ENCODE measurements around the gene STN1. TPM values are rescaled to one million over a fixed set of nuclear protein-coding genes. Genes with fewer than 3 reads are reported as not detected.
A peak's percentile ranks its signal among the peaks of the same experiment; 100 is the strongest.

The STN1 gene
- total and polyA plus RNA-seq, 5 experiments from 2014 or later = 41.8 to 103 (median 89.3) TPM

DNA sequence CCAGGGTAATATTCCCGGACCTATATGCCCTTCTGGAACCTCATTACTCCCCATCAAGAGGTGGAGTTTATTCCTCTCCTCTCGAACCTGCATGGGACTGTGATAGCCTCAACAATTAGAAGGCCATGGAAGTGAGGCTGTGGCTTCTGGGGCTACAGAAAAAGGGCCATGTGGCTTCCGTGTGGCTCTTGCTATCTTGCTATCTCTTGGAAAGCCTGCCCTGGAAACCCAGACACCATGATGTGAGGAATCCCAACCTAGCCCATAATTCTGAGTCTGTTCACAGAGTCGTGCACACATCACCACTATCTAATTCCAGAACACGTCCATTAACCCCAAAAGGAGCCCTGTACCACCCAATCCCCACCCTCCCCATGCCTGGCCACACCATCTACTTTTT, 41.8 kb downstream of the STN1 start:
- POLR2A ChIA-PET = no interaction called here
- ATAC-seq (no peak), DNase-seq (no peak)
- H3K27ac Mint-ChIP-seq = peak overlapping the region in 2 of 10 donors; percentile 20 to 50
- no peaks in the 10 kb centered on the region for H3K9me3 Mint-ChIP-seq
- peaks cover 0 to 83% (median 23%) of the 10 kb centered on the region in 3 donors for H3K36me3 Mint-ChIP-seq
- no peaks in the 10 kb centered on the region for H3K27me3 Mint-ChIP-seq
- no peak overlapping the region for H3K4me3 Mint-ChIP-seq
- H3K4me1 Mint-ChIP-seq = peaks cover 0 to 15% (median 9%) of the 10 kb centered on the region in 4 donors

DNA sequence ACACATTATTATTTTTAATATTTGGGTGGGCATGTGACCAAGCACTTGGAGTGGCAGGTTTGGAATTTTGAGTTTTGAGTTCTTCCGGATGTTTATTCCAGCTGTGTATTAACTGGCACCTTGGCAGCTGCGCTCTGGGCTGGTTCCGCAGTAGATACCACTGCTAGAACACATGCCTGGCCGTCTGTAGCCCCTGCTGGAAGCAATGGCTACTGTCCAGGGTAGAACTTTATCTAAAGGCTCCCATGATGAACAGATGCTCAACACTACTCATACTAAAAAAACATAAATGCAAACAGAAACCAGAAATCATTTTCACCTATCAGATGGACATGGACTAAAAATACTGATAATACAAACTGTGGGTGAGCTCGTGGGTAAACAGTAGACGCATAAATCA, 43.3 kb downstream of the STN1 start:
- Mint-ChIP-seq H3K9me3 (no peaks in the 10 kb centered on the region), H3K4me1 (peaks cover 0 to 12% (median 8%) of the 10 kb centered on the region in 4 donors), H3K27ac (peak overlapping the region in 2 of 10 donors; percentile 24 to 36), H3K27me3 (no peaks in the 10 kb centered on the region), H3K4me3 (no peak overlapping the region), H3K36me3 (peaks cover 0 to 74% (median 14%) of the 10 kb centered on the region in 3 donors)
- ATAC-seq (no peak), DNase-seq (no peak)
- POLR2A ChIA-PET = no interaction called here

DNA sequence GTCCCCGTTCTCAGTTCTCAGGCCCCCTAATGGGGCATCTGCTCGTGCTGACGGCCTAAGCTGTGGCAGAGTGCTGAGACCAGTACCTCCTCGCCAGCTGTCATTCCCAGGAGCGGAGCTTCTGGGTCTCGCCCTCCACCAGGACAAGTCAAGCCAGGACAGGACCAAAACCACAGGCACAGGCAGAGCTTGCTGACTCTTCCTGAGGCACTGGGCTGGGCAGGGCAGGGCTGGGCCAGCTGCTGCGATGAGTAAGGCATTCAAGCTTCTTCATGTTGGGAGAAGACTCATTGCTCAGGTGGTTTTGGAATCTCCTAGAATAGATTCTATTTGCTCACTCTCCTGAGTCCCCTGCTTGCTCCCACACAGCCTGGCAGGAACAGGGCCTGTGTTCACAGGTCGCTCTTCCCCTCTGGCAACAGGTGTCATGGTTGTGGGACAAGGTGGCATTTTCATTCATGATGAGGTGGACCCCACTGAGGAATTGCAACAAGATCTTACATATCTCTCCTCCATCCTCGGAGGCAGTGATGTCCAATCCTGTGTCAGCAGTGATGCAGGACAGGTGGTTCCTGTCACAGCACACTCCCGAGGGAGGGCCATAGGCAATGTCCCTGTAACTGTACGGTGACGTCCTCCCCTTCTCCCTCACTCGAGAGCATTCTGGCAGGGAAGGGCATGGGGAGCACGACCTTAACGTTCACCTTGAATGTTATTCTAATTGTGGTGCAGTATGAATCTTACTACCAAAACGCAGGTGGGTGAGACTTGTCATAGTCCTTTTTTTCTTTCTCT, 45.6 kb downstream of the STN1 start:
- POLR2A ChIA-PET = no interaction called here
- peaks cover 0 to 2% (median 0%) of the 10 kb centered on the region in 9 donors for H3K9me3 Mint-ChIP-seq

DNA sequence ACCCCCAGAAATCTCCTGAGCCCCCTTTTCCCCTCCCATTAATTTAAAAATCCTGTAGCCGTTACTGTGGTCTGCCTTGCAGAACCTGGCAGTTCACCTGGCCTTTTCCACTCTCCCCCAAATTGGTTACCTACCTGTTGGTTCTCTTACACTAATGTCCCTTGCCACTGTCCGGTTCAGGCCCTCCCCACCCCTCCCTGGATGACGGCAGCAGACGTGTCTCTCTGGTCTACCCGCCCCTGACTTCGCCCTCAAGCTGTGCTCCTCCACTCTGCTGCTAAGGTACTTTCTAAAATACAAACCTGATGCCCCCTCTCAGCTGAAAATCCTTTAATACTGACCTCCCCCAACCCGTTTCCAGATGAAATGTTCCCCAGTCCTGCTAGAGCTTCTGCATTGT, 47.0 kb downstream of the STN1 start:
- Mint-ChIP-seq H3K9me3 (peaks cover 0 to 3% (median 0%) of the 10 kb centered on the region in 9 donors), H3K27ac (peak overlapping the region in 4 of 10 donors; percentile 43 to 89 (median 80)), H3K36me3 (peaks cover 0 to 42% (median 4%) of the 10 kb centered on the region in 3 donors), H3K27me3 (no peaks in the 10 kb centered on the region), H3K4me1 (peaks cover 0 to 3% (median under 1%) of the 10 kb centered on the region in 4 donors), H3K4me3 (no peak overlapping the region)
- DNase-seq (no peak), ATAC-seq (no peak)
- POLR2A ChIA-PET = interaction anchor here (0.6 kb wide), 1 partner anchor 45 kb away, joined by 3 read pairs; no protein-coding TSS in a partner anchor

More for the DNA sequence above, 45.6 kb downstream of the STN1 start:
- H3K36me3 Mint-ChIP-seq = peaks cover 0 to 51% (median 2%) of the 10 kb centered on the region in 3 donors
- ATAC-seq (no peak), DNase-seq (no peak)
- peaks cover 0 to 3% (median under 1%) of the 10 kb centered on the region in 4 donors for H3K4me1 Mint-ChIP-seq
- peak overlapping the region in 4 of 10 donors; percentile 14 to 63 (median 44) for H3K27ac Mint-ChIP-seq
- no peak overlapping the region for H3K4me3 Mint-ChIP-seq
- H3K27me3 Mint-ChIP-seq = no peaks in the 10 kb centered on the region

DNA sequence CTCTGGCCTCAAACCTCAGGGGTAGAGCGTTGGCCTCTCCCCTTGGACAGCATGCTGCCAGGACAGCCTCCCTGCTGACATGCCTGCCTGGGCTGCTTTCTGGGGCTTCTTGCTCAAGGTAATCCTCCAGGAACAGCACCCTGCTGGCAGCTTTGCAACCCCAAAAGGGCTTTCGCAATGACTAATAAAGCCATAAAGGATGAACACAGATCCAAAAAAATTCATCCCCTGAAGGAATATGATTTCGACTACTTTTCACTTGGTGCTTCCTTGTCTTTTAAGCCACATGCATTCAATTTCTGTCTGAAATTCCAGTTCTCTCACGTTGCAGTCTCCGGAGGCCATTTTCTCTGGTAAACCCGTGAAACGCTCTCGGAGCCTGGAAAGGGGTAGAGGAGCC, 47.5 kb downstream of the STN1 start:
- ATAC-seq (no peak), DNase-seq (no peak)
- no peaks in the 10 kb centered on the region for H3K27me3 Mint-ChIP-seq
- H3K27ac Mint-ChIP-seq = peak overlapping the region in 2 of 10 donors; percentile 43 to 47
- peaks cover 0 to 5% (median under 1%) of the 10 kb centered on the region in 9 donors for H3K9me3 Mint-ChIP-seq
- peaks cover 0 to 3% (median under 1%) of the 10 kb centered on the region in 4 donors for H3K4me1 Mint-ChIP-seq
- no peak overlapping the region for H3K4me3 Mint-ChIP-seq
- POLR2A ChIA-PET = no interaction called here
- peaks cover 1 to 37% (median 8%) of the 10 kb centered on the region in 3 donors for H3K36me3 Mint-ChIP-seq

DNA sequence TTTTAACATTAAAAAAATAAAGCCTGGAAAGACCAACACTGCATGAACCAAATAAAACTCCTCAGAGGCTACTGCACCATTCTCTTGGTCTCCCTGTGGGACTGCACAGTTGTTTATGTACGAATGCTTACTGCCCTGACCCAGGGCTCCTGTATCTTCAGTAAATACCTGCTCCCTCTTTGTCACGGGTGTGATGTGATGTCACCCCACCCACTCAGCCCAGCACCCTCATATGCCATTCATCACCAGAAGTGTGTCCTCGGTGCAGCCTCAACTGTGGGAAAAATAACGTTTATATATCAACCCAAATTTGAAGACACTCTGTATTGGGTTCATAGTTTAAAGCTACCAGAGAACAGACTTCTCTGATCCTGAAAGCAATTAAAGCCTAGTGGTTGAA, 48.6 kb downstream of the STN1 start:
- Mint-ChIP-seq H3K9me3 (peaks cover 0 to 16% (median 10%) of the 10 kb centered on the region in 9 donors), H3K4me3 (no peak overlapping the region), H3K27me3 (no peaks in the 10 kb centered on the region), H3K36me3 (peaks cover 13 to 33% (median 15%) of the 10 kb centered on the region in 3 donors), H3K27ac (peak overlapping the region in 6 of 10 donors; percentile 3 to 32 (median 12)), H3K4me1 (peaks cover 0 to 2% (median under 1%) of the 10 kb centered on the region in 4 donors)
- no peak for DNase-seq
- POLR2A ChIA-PET = no interaction called here
- ATAC-seq = no peak

DNA sequence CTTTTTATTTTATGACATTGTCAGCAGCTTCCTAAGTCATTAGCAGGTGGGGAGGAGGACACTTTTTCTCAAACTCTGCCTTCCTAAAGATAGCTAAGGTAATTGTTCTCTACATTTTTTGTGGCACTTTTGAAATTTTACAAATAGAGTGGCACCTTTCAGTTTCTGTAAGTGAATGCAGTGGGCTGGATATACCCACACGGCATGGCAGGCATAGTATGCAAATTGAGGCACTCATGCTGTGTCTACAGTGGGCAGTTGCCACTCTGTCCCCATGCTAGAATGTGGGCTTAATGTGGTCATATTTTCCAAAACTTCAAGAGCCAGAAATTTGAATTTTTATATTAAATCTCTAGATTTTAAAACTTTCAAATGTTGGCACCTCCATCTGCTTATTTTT, 49.8 kb downstream of the STN1 start:
- Mint-ChIP-seq H3K27ac (no peak overlapping the region), H3K9me3 (peaks cover 0 to 23% (median 15%) of the 10 kb centered on the region in 9 donors), H3K4me3 (no peak overlapping the region), H3K36me3 (peaks cover 21 to 31% (median 22%) of the 10 kb centered on the region in 3 donors), H3K4me1 (peaks cover 0 to 2% (median under 1%) of the 10 kb centered on the region in 4 donors), H3K27me3 (no peaks in the 10 kb centered on the region)
- ATAC-seq = no peak
- no peak for DNase-seq
- POLR2A ChIA-PET = interaction anchor here (0.9 kb wide), 1 partner anchor 105 kb away, joined by 4 read pairs; no protein-coding TSS in a partner anchor

DNA sequence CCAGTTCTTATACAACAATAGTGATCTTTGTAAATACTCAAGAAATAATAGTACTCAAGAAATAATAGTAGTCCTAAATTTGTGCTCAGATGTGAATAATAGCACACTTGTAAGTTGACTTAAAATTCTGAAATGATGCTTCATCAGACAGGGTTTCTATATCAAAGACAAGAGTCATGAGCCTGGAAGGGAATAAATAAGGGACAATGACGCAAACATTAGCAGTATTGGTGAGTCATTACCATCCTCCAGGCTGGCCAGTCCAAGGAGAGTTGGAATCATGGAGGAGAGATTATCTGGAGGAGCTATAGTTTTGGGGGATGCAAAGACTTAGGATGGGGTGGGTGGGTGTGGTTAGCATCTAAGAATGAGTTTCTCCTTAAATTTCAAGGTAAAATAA, 56.5 kb downstream of the STN1 start:
- H3K4me3 Mint-ChIP-seq = no peak overlapping the region
- DNase-seq (no peak), ATAC-seq (no peak)
- peaks cover 0 to 23% (median 15%) of the 10 kb centered on the region in 9 donors for H3K9me3 Mint-ChIP-seq
- H3K4me1 Mint-ChIP-seq = peaks cover 0 to 3% (median 1%) of the 10 kb centered on the region in 4 donors
- H3K27ac Mint-ChIP-seq = no peak overlapping the region
- POLR2A ChIA-PET = no interaction called here
- H3K36me3 Mint-ChIP-seq = peaks cover 19 to 25% (median 22%) of the 10 kb centered on the region in 3 donors
- H3K27me3 Mint-ChIP-seq = peaks cover 4 to 10% (median 6%) of the 10 kb centered on the region in 5 donors

DNA sequence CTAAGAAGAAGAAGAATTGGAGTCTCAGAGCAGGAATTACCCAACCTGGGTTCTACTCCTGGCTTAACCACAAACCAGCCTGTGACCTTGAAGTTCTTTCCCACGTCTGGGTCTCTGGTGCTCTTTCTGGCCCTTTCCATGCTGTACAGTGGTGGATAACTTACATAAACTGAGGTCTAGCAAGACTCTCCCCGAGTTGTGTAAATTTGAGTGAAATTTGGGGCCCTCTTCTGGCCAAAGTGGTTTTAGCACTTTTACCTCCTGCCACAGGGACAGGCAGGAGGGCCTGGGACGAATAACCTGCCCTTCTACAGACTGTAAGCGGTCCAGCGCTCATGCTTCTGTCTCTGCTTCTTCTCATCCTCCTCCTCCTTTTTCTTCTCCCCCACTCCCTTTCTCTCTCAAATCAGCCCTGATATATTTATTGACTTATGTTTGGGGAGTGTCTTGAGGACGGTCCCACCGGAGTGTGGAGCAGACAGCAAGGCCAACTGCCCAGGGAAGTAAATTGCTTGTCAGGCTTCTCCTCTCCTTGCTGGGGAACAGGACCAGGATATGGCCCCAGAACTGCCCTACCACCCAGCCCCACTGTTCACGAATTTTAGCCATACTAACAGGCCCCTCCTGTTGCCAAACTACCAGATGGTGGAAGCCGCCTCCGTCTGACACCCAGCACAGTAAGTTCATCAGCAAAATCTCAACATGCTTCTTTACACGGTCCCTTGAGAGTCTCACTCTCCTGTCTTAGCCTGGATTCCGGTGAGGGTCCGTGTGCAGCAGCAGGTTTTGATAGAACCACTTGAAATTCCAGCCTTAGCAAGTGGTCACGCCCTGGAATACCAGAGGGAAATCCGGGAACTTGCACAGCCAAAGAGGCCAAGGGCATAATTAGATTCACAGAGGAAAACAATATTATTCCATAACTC, 58.6 kb downstream of the STN1 start:
- H3K9me3 Mint-ChIP-seq = peaks cover 0 to 8% (median 4%) of the 10 kb centered on the region in 9 donors
- peaks cover 7 to 15% (median 14%) of the 10 kb centered on the region in 3 donors for H3K36me3 Mint-ChIP-seq
- ATAC-seq (peak; percentile 58 to 59), DNase-seq (peak; percentile 13 to 69 (median 50))
- POLR2A ChIA-PET = interaction anchor here (1.6 kb wide), 1 partner anchor 146 kb away, joined by 3 read pairs; no protein-coding TSS in a partner anchor
- peak overlapping the region in 1 of 10 donors; percentile 13 for H3K27ac Mint-ChIP-seq
- H3K27me3 Mint-ChIP-seq = peaks cover 9 to 20% (median 18%) of the 10 kb centered on the region in 5 donors
- peaks cover 4 to 15% (median 11%) of the 10 kb centered on the region in 4 donors for H3K4me1 Mint-ChIP-seq
- no peak overlapping the region for H3K4me3 Mint-ChIP-seq

DNA sequence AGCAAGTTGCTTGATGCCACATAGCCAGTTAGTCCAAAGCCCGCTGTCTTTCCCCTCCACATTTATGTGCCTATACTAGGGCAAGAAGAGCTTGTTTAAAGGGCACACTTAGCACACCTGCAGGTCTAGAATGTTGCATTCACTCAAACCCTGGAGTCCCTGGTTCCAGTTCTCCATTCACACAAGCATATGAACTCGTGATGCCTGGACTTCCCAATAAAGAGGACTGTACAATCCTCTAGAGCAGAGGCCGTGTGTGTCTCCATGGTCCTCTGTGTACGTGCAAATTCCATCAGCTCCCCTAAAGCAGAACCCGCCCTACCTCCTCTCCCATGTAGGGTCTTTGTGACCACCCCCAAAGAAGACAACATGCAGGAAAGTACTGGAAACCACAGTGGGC, 59.6 kb downstream of the STN1 start:
- POLR2A ChIA-PET = interaction anchor here (1.6 kb wide), 1 partner anchor 145 kb away, joined by 3 read pairs; no protein-coding TSS in a partner anchor
- Mint-ChIP-seq H3K27ac (no peak overlapping the region), H3K27me3 (peaks cover 18 to 31% (median 28%) of the 10 kb centered on the region in 5 donors), H3K4me3 (no peak overlapping the region), H3K9me3 (peaks cover 0 to 2% (median 0%) of the 10 kb centered on the region in 9 donors), H3K4me1 (peaks cover 7 to 21% (median 19%) of the 10 kb centered on the region in 4 donors), H3K36me3 (peaks cover 0 to 9% (median 5%) of the 10 kb centered on the region in 3 donors)
- no peak for DNase-seq
- ATAC-seq = no peak

DNA sequence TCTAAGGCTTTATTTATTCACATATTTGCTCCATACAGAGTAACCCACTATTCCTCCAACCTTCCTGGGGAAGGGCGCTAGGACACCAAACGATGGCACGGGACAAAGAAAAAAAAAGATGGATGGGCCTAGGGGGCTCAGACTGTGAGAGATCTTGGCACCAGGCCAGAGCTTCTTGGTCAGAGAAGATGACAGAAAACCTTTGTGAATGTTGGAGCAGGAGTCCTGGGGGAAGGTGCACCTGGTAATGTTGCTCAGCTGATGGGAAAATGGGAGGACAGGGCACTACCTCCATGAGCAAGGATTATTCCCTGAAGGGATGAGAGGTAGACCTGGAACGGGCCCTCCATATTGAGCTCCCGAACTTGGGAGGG, 61.2 kb downstream of the STN1 start:
- H3K4me1 Mint-ChIP-seq = peaks cover 7 to 21% (median 19%) of the 10 kb centered on the region in 4 donors
- H3K36me3 Mint-ChIP-seq = peaks cover 0 to 6% (median 5%) of the 10 kb centered on the region in 3 donors
- POLR2A ChIA-PET = no interaction called here
- no peaks in the 10 kb centered on the region for H3K9me3 Mint-ChIP-seq
- peaks cover 22 to 37% (median 35%) of the 10 kb centered on the region in 5 donors for H3K27me3 Mint-ChIP-seq
- no peak overlapping the region for H3K27ac Mint-ChIP-seq
- peak overlapping the region in 5 of 10 donors; percentile 52 to 73 (median 67) for H3K4me3 Mint-ChIP-seq
- DNase-seq (no peak), ATAC-seq (no peak)

Measured in naive thymus-derived CD8-positive, alpha-beta T cell (primary cell).